HG02798 (cell line): Measurements from ENCODE around the gene COMMD3.

Source experiments
- ATAC-seq: cut with Tn5 transposase; IDR thresholded peaks from one replicate; pipeline ENCODE4 v1.9.1; 2021; ENCODE audit warnings: mild to moderate bottlenecking; ENCODE audit not compliant: unreplicated experiment, poor library complexity

The COMMD3 gene

DNA sequence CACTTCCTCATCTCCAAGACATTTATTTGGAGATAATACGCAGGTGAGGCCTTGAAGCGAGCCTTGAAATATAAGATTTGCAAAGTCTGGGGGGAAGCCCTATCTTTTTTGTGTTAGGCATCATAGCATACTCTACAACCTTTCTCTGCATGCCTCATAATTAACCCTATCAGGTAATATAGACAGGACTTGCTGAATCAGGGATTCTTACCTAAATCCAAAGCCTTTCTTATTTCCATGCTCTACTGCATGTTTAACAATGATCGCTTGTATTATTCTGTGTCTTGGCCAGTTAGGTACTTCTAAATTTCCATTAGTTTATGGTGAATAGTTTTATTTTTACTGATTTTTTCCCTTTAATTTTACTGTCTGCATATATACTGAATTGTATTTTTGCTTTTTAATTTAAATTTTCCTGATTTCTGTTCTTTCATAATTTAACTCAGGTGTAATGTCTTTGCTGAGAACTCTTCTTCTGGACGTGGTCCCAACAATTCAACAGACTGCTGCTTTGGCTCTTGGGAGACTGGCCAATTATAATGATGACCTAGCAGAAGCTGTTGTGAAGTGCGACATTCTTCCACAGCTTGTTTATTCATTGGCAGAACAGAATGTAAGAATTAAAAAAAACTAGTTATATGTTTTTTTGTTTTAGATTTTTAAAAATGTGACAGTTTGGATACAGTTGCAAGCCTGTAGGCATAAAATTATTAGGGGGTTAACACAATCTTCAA lies 48.4 kb downstream of the COMMD3 start:
- no peak for ATAC-seq

DNA sequence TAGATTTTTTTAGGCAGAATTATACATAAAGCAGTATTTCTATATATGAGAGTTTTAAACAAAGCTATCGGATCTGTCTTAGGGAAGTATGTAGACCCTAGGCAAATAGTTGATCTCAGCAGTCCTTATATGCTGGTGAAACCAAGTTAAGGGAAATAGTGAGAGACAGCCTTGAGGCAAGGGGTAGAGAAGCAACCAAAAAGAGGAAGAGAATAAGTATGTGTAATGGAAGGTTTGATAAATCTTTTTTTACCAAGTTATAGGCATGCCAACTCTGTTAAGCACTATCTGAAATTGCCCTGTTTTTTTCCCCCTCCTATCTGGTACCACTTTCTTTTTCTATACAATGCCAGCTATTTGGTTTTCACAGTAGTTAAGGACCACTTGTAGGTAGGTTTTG lies 49.0 kb downstream of the COMMD3 start:
- ATAC-seq: no peak

DNA sequence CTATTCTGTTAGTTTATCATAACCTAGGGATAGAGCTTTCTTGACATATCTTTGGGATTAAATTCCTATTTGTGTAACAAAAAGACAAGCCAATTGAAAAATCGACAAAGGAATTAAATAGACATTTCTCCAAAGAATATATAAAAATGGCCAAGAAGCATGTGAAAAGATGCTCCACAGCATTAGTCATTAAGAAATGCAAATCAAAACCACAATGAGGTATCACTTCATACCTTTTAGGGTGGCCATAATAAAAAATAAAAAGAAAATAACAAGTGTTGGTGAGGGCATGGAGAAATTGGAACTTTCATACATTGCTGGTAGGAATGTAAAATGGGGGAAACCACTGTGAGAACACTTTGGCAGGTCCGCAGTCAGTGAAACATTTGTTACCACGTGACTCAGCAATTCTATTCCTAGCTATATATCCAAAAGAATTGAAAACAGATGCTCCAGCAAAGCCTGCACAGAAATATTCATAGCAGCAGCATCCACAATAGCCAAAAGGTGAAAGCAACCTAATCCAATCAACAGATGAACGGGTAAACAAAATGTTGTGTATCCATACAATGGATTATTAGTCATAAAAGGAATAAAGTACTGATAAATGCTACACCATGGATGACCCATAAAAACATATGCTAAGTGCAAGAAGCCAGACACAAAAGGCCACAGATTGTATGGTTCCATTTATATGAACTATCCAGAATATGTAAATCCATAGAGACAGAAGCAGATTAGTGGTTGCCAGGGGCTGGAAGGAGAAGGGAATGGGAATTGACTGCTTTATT lies 49.7 kb downstream of the COMMD3 start:
- no peak for ATAC-seq

DNA sequence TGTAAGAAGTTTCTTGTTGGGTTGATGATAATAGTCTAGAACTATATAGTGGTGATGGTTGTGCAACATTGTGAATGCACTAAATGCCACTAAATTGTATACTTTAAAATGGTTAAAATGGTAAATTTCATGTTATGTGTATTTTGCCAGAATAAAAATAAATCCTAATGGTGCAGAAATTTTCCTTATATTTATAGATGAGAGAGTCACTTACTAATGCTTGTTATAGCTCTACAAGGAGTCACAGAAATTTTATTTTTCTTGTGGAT lies 50.2 kb downstream of the COMMD3 start:
- no peak for ATAC-seq

DNA sequence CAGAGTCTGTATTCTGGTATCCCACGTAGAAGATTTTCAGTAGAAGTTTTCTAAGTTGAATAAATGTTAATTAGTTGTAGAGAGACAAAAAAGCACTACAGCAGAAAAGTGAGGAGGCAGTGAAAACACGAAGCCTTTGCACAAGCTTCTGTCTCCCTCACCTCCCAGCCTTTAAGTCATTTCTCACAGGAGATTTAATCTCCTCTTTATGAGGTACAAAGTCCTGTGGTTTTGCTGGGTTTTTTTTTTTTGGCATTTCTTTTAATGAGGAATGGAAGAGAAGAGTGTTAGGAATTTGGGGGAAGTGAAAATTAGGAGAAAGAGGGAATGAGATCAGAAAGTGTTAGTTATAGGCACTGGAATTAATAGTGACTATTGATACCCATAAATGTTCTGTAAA lies 50.6 kb downstream of the COMMD3 start:
- ATAC-seq: no peak

DNA sequence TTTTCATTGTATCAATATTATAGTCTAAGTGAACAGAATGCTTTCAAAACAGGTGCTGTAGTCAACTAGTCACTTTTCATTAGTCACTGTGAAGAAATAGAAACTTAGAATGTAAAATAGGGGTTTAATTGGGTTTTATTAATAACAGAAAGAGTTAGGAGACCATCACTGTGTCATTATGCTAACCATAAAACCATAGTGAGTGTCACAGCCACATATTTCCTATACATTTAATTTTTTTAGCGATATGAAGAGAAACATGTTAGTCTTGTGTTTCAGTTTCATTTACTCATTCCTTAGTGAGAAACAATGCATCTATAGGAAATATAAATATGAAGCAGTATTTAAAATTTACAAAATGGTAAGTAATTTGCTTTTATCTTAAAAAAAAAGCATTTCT lies 51.3 kb downstream of the COMMD3 start:
- no peak for ATAC-seq

DNA sequence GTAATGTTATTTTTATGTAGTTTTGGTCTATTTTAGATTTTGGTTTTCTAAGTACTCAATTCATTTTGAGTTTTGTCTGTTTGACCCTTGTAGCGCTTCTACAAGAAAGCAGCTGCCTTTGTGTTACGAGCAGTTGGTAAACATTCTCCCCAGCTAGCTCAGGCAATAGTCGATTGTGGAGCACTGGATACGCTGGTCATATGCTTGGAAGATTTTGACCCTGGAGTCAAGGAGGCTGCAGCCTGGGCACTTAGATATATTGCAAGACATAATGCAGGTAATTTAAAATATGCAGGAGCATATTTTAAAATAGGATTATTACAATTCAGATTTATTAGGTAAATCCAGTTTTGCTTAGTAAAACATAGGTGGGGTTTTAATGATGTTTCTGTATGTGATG lies 52.2 kb downstream of the COMMD3 start:
- no peak for ATAC-seq

DNA sequence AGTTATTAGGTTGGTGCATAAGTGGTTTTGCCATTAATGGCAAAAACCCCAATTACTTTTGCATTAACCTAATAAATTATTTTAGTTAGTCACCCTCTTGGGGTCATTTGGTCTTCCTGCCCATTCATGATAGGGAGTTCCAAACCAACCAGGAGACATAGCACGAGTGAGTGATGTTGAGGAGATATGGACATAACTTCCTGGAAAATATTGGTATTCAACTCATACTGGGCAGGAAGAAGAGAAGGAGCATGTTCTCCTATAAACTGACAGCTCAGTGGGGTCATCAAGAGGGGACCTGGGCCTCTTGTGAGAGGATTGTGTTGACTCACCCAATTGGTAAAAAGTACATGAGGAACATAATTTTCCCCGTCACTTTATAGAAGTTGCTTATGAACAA lies 52.8 kb downstream of the COMMD3 start:
- ATAC-seq: no peak

DNA sequence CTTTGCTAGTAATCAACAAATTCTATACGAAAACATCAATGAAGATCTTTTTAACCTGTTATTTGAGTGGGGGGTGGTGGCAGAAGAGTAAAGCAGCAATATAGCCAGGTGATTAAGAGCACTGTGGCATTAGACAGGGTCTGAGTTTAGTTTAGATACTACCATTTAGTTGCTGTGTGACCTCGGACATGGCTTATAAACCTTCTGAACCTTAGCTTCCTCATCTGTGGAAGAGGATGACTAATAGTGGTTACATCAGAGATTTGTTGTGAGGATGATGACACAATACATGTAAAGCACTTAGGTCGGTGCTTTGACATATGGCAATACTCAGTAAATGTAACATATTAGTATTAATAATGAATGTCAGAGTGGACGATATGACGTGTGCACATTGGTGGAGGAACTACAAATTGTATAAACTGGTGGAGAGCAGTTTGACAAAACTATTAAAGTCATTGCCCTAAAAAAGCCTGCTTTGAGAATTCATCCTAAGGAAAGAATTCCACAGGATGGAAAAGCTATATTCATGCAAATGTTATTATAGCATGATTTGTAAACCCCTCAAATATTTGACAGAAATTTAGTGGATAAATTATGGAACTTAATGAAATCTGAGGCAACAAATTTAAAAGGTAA lies 53.4 kb downstream of the COMMD3 start:
- no peak for ATAC-seq
